Body of pancreas (tissue), 4 donors: ENCODE data around the gene MSH6. TPM values are rescaled to one million over a fixed set of nuclear protein-coding genes. Genes with fewer than 3 reads are reported as not detected.
A peak's percentile ranks its signal among the peaks of the same experiment; 100 is the strongest.

Experiments used
- ATAC-seq: fragments of 150-250 bp; one replicate; pipeline ENCODE4 v1.9.1; 2016
- DNase-seq, 4 donors: peaks; one replicate each; pipeline ENCODE4 v3.0.0-alpha.2; 2019
- H3K27ac ChIP-seq, 4 donors: fragments of 200-600 bp; sonication (generic); 1 replicate in 3 of 4; 2 replicates in 1 of 4; pipeline versions ENCODE4 v1.5.1 to v1.6.1; 2016 to 2019; ENCODE audit warnings: mild to moderate bottlenecking in 1 of 4, mixed read lengths in 1 of 4, moderate library complexity in 1 of 4
- H3K27me3 ChIP-seq, 2 donors: fragments of 200-600 bp; sonication (generic); one replicate each; pipeline ENCODE4 v1.6.0; 2016; ENCODE audit warnings: mild to moderate bottlenecking in 1 of 2
- H3K36me3 ChIP-seq, 2 donors: fragments of 200-600 bp; sonication (generic); replicated peaks in 1 of 2; 2 replicates each; pipeline ENCODE4 v1.5.1; 2016; ENCODE audit warnings: low read depth in 2 of 2; ENCODE audit not compliant: insufficient read depth in 1 of 2
- H3K4me1 ChIP-seq: fragments of 200-600 bp; sonication (generic); one replicate; pipeline ENCODE4 v1.6.0; 2016
- H3K4me3 ChIP-seq, 2 donors: fragments of 200-600 bp; sonication (generic); 1 replicate in 1 of 2; 2 replicates in 1 of 2; pipeline ENCODE4 v1.5.1; 2016 to 2019
- H3K9me3 ChIP-seq, 3 donors: fragments of 200-600 bp; sonication (generic); 1 replicate in 2 of 3; 2 replicates in 1 of 3; pipeline ENCODE4 v1.5.1; 2016
- POLR2A ChIP-seq, 3 donors: fragments of 450-650 bp; IDR thresholded peaks; one replicate each; pipeline ENCODE4 v1.6.1; 2016; ENCODE audit warnings: antibody characterized with exemption in 3 of 3, mild to moderate bottlenecking in 2 of 3
- WGBS, 2 donors: methylation state at CpG; one replicate each; pipeline ENCODE4 v1.1.5; 2017; 5-methylcytosine and 5-hydroxymethylcytosine counted together
- intact Hi-C: fragments of 100-400 bp; cut with DNase I; formaldehyde crosslinking; loops from one replicate; pipeline ENCODE4 v1.15.1; 2023
- total RNA-seq, 2 donors: library from RNA; depleted of rRNA; stranded (reverse); fragments of >200 nt; gene quantifications; one replicate each; pipeline ENCODE4 v1.1.0, GENCODE V29; 2016
- TF ChIP-seq, protein P1 (sequence below), 7 experiments: fragments of 450-650 bp in 4 of 7; fragments of 200-600 bp in 3 of 7; sonication (generic) in 3 of 7; IDR thresholded peaks; one replicate each; pipeline ENCODE4 v1.5.1; 2016 to 2019; ENCODE audit warnings: antibody characterized with exemption in 7 of 7

The MSH6 gene
- total RNA-seq, 2 donors from 2014 or later = 12.2 to 15.8 TPM

DNA sequence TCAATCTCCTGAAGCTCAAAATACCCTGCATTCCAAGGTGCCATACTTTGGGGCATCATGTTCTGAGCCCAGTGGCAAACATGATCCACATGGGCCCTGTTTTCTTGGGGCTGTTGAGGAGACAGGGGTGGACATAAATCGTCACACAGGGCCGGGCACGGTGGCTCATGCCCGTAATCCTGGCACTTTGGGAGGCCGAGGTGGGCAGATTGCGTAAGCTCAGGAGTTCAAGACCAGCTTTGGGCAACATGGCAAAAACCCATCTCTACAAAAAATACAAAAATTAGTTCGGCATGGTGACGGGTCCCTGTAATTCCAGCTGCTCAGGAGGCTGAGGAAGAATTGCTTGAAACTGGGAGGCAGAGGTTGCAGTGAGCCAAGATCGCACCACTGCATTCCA is 13.6 kb upstream of the MSH6 start:
- no peak overlapping the region for H3K4me3 ChIP-seq
- intact Hi-C loops = loop anchor here (5.0 to 10.0 kb wide), 2 partner anchors 332 to 435 kb away; no protein-coding TSS in a partner anchor
- no peak for ATAC-seq
- H3K36me3 ChIP-seq = no peaks in the 10 kb centered on the region
- H3K27me3 ChIP-seq = no peaks in the 10 kb centered on the region
- no peak for TF ChIP-seq POLR2A (IDR thresholded peaks at IDR 0.05)
- TF ChIP-seq, protein P1, sequence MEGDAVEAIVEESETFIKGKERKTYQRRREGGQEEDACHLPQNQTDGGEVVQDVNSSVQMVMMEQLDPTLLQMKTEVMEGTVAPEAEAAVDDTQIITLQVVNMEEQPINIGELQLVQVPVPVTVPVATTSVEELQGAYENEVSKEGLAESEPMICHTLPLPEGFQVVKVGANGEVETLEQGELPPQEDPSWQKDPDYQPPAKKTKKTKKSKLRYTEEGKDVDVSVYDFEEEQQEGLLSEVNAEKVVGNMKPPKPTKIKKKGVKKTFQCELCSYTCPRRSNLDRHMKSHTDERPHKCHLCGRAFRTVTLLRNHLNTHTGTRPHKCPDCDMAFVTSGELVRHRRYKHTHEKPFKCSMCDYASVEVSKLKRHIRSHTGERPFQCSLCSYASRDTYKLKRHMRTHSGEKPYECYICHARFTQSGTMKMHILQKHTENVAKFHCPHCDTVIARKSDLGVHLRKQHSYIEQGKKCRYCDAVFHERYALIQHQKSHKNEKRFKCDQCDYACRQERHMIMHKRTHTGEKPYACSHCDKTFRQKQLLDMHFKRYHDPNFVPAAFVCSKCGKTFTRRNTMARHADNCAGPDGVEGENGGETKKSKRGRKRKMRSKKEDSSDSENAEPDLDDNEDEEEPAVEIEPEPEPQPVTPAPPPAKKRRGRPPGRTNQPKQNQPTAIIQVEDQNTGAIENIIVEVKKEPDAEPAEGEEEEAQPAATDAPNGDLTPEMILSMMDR (IDR thresholded peaks at IDR 0.05) = no peak
- peaks cover 4% of the 10 kb centered on the region for H3K4me1 ChIP-seq
- no peak overlapping the region for H3K27ac ChIP-seq
- no peak for DNase-seq
- 89 to 96% methylated on average over 9 of the region's 9 CpGs for WGBS, 2 donors
- no peaks in the 10 kb centered on the region for H3K9me3 ChIP-seq

DNA sequence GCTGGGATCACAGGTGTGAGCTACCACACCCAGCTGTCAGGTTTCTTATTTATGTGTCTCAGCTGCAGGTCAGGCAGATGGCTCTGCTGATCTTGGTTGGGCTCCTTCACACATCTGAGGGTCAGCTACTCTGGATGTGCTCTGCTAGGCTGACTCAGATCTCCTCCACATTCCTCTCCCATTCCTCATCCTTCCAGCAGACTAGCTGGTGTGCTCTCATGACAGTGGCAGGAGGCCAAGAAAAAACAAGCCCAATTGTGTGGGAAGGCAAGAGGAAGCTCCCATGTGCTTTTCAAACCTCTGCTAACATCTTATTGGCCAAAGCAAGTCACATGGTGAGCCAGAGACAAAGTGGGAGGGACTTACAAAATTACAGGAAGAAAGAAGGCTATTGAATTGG is 11.7 kb upstream of the MSH6 start:
- intact Hi-C loops = no loop called here

DNA sequence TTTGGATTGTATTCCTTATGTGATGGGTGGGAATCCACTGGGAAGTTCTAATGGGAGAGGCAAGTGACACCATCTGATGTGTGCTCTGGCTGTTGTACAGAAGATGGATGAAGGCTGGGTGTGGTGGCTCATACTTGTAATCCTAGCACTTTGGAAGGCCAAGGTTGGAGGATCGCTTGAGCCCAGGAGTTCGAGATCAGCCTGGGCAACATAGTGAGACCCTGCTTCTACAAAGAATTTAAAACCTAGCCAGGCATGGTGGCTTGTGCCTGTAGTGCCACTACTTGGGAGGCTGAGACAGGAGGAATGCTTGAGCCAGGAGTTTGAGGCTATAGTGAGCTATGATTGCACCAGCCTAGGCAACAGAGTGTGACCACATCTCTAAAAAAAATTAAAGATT is 10.6 kb upstream of the MSH6 start:
- intact Hi-C loops = no loop called here
- no peaks in the 10 kb centered on the region for H3K9me3 ChIP-seq
- no peak for TF ChIP-seq POLR2A (IDR thresholded peaks at IDR 0.05)
- TF ChIP-seq, protein P1 (IDR thresholded peaks at IDR 0.05) = no peak
- no peaks in the 10 kb centered on the region for H3K27me3 ChIP-seq
- WGBS, 2 donors = 94 to 97% methylated on average over 2 of the region's 2 CpGs
- H3K36me3 ChIP-seq = no peaks in the 10 kb centered on the region
- no peak for ATAC-seq
- no peak for DNase-seq
- no peak overlapping the region for H3K4me3 ChIP-seq
- peaks cover 13% of the 10 kb centered on the region for H3K4me1 ChIP-seq
- H3K27ac ChIP-seq = no peak overlapping the region

More for the DNA sequence above, 11.7 kb upstream of the MSH6 start:
- TF ChIP-seq, protein P1 (IDR thresholded peaks at IDR 0.05) = no peak
- TF ChIP-seq POLR2A (IDR thresholded peaks at IDR 0.05) = no peak
- Histone ChIP-seq H3K9me3 (no peaks in the 10 kb centered on the region), H3K27me3 (no peaks in the 10 kb centered on the region), H3K27ac (no peak overlapping the region), H3K4me1 (peaks cover 4% of the 10 kb centered on the region), H3K4me3 (no peak overlapping the region), H3K36me3 (no peaks in the 10 kb centered on the region)
- DNase-seq (peak in 2 of 4 donors; percentile 41 to 45), ATAC-seq (no peak)

DNA sequence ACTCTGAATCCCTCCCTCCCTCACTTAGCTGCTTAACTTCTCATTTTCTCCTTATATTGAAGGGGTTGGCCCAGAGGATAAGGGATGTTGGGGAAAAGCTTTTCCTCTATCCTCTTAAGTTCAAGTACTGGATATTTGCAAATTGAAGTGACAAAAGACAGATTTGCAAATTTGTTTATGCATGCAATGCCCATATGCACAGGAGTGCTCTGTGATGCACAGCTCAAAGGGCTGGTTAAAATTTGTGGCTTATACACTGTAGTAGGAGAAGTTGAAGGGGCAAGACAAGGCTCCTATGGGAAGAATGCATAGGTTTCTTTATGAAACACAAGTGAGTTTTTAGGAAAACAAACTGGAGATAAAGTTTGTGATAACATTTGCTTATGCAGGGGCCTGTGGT is 8.4 kb upstream of the MSH6 start:
- Histone ChIP-seq H3K36me3 (no peaks in the 10 kb centered on the region), H3K9me3 (no peaks in the 10 kb centered on the region), H3K27ac (no peak overlapping the region), H3K4me1 (peaks cover 18% of the 10 kb centered on the region), H3K4me3 (no peak overlapping the region), H3K27me3 (no peaks in the 10 kb centered on the region)
- ATAC-seq (no peak), DNase-seq (no peak)
- intact Hi-C loops = no loop called here
- TF ChIP-seq POLR2A (IDR thresholded peaks at IDR 0.05) = no peak
- TF ChIP-seq, protein P1 (IDR thresholded peaks at IDR 0.05) = no peak

DNA sequence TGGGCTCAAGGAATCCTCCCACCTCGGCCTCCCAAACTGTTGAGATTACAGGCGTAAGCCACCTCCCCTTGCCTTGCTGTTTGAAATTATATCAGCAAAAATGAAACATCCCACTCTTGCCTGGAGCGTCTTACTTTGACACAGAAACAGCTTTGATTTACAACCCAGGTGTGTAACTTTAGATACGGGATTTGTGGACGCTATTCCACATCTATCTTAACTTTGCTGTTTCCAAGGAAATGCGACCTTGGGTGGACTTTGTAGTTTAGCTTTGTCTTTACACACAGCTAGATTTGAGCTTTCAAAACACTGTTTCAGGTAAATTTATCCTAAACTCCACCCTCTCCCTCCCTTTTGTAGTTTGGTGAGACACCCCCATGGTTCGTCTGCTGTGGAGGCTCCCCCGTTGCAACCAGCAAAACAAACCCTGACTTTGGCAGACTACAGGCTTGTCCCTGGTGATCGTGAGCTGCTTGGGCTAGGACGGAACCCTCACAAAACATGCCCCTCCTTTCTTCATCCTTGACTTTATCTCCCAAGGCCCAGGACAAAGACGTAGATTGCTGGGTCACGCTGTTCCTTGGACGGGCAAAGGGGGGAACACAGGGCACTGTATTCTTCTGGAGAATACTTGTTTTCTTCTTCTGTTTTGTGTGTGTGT is 5.5 kb upstream of the MSH6 start:
- no peaks in the 10 kb centered on the region for H3K9me3 ChIP-seq
- H3K4me1 ChIP-seq = peaks cover 24% of the 10 kb centered on the region
- peak overlapping the region in 3 of 4 donors; percentile 36 to 61 (median 48) for H3K27ac ChIP-seq
- peak; percentile 17 to 65 (median 37) for DNase-seq
- ATAC-seq = peak; percentile 70
- H3K4me3 ChIP-seq = no peak overlapping the region
- intact Hi-C loops = no loop called here
- TF ChIP-seq, protein P1 (IDR thresholded peaks at IDR 0.05) = no peak
- no peak for TF ChIP-seq POLR2A (IDR thresholded peaks at IDR 0.05)
- no peaks in the 10 kb centered on the region for H3K27me3 ChIP-seq
- WGBS, 2 donors = 36 to 40% methylated on average over 13 of the region's 13 CpGs
- no peaks in the 10 kb centered on the region for H3K36me3 ChIP-seq
